Skeletal muscle satellite cell (primary cell): Measurements from ENCODE around the gene PARD3.
"Not testable (repeated sequence)": the region's sequence is repeated elsewhere in the genome, so short reads cannot be mapped to it uniquely, and the experiment has no call there.

ENCODE experiments used
- H3K27me3 ChIP-seq: 2 replicates; pipeline ENCODE4 v1.7.0; 2013; ENCODE audit warnings: low read length; ENCODE audit not compliant: control insufficient read depth, insufficient read depth
- H3K36me3 ChIP-seq: 2 replicates; pipeline ENCODE4 v1.7.0; 2013; ENCODE audit warnings: mild to moderate bottlenecking, control low read depth, low read length; ENCODE audit not compliant: insufficient read depth
- H3K4me1 ChIP-seq: 2 replicates; pipeline ENCODE4 v1.7.0; 2013; ENCODE audit warnings: low read length; ENCODE audit not compliant: control insufficient read depth, insufficient read depth
- H3K4me2 ChIP-seq: 2 replicates; pipeline ENCODE4 v1.7.0; 2013; ENCODE audit warnings: mild to moderate bottlenecking, low read length
- H3K4me3 ChIP-seq: 2 replicates; pipeline ENCODE4 v1.7.0; 2013; ENCODE audit warnings: low read length
- H3K9ac ChIP-seq: 2 replicates; pipeline ENCODE4 v1.7.0; 2013; ENCODE audit warnings: mild to moderate bottlenecking, low read depth, low read length, moderate library complexity
- H3K9me3 ChIP-seq: replicated peaks from 2 replicates; pipeline ENCODE4 v1.7.0; 2013; ENCODE audit warnings: mild to moderate bottlenecking, control low read depth, low read length

The PARD3 gene

DNA sequence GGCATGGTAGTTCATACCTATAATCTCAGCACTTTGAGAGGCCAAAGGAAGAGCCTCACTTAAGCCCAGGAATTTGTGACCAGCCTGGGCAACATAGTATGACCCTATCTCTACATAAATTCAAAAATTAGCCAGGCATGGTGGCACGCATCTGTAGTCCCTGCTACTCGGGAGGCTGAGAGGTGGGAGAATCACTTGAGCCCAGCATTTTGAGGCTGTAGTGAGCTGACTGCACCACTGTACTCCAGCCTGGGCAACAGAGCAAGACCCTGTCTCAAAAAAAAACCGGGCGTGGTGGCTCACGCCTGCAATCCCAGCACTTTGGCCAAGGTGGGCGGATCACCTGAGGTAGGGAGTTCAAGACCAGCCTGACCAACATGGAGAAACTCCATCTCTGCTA lies 19.8 kb downstream of the PARD3 start:
- no peaks in the 10 kb centered on the region for H3K36me3 ChIP-seq
- no peak overlapping the region for H3K9ac ChIP-seq
- no peak overlapping the region for H3K4me2 ChIP-seq
- H3K9me3 ChIP-seq: no peaks in the 10 kb centered on the region
- H3K4me3 ChIP-seq: no peak overlapping the region
- no peaks in the 10 kb centered on the region for H3K27me3 ChIP-seq
- H3K4me1 ChIP-seq: no peaks in the 10 kb centered on the region

DNA sequence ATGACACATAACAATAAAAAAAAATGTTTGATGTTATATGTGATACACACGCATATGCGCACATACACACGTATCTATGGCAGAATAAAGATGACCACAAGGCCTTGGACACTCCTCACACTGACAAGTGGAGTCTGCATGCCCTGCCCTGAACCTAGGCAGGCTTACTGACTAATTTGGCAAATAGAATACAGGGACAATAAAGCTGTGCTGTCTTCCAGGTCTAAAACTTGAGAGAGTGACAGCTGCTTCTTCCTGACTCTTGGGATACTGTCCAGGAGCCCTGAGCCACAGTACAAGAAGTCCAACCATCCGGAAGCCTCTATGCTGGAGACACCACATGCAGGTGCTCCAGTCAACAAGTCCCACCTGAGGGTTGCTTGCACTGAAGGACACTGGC lies 20.3 kb downstream of the PARD3 start:
- no peaks in the 10 kb centered on the region for H3K27me3 ChIP-seq
- H3K9ac ChIP-seq: no peak overlapping the region
- H3K4me2 ChIP-seq: no peak overlapping the region
- H3K9me3 ChIP-seq: no peaks in the 10 kb centered on the region
- H3K4me1 ChIP-seq: no peaks in the 10 kb centered on the region
- no peaks in the 10 kb centered on the region for H3K36me3 ChIP-seq
- no peak overlapping the region for H3K4me3 ChIP-seq

DNA sequence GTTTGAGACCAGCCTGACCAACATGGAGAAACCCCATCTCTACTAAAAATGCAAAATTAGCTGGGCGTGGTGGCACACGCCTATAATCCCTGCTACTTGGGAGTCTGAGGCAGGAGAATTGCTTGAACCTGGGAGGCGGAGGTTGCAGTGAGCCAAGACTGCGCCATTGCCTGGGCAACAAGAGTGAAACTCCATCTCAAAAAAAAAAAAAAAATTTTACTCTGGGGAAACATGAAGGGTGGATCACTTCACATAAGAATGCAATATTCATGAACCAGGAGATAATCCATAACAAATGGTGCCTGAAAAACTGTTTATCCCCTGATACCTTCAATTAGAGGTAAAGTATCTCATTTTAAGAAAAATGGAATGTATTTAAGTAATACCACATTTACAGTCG lies 21.5 kb downstream of the PARD3 start:
- not testable (repeated sequence) for H3K4me3 ChIP-seq, H3K27me3 ChIP-seq, H3K9me3 ChIP-seq, H3K4me1 ChIP-seq, H3K36me3 ChIP-seq, H3K9ac ChIP-seq, H3K4me2 ChIP-seq

DNA sequence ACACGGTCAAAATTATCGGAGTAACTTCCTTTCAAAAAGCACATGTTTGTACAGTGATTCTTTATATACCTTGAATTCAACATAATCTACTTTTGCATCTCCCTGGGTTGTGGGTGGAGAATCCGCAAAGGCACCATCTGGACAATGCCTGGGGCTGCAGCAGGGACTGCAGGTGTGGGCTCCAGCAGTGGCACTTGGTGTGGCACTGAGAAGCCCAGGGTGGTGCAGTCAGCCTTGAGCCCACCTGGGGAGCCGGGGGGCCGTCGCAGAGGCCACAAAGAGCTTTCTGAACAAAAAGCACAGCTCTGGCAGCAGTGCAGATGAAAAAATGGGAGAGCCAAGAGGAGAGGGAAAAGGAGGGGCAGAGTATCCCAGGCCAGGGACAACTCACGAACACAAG lies 22.2 kb downstream of the PARD3 start:
- no peaks in the 10 kb centered on the region for H3K4me1 ChIP-seq
- H3K36me3 ChIP-seq: no peaks in the 10 kb centered on the region
- H3K4me3 ChIP-seq: no peak overlapping the region
- no peaks in the 10 kb centered on the region for H3K27me3 ChIP-seq
- H3K4me2 ChIP-seq: no peak overlapping the region
- H3K9me3 ChIP-seq: no peaks in the 10 kb centered on the region
- H3K9ac ChIP-seq: no peak overlapping the region

DNA sequence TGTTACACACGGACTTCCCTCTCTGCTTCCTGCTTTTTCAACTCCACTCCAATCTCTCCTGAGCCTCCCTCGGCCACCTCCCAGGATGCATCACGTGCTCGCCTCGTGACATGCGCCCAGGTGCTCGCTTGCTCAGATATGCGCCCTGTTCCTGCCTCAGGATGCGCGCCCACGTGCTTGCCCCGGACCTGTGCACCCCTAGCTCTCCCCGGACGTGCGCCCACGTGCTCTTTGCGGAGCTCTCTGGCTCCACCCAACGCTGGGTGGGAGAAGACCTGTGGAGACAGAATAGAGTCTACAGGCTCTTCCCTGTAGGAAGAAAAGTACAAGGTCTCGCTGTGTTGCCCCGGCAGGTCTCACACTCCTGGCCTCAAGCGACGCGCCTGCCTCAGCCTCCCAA lies 23.1 kb downstream of the PARD3 start:
- Histone ChIP-seq H3K4me2 (no peak overlapping the region), H3K27me3 (no peaks in the 10 kb centered on the region), H3K9ac (no peak overlapping the region), H3K36me3 (no peaks in the 10 kb centered on the region), H3K4me1 (no peaks in the 10 kb centered on the region), H3K9me3 (no peaks in the 10 kb centered on the region), H3K4me3 (no peak overlapping the region)

DNA sequence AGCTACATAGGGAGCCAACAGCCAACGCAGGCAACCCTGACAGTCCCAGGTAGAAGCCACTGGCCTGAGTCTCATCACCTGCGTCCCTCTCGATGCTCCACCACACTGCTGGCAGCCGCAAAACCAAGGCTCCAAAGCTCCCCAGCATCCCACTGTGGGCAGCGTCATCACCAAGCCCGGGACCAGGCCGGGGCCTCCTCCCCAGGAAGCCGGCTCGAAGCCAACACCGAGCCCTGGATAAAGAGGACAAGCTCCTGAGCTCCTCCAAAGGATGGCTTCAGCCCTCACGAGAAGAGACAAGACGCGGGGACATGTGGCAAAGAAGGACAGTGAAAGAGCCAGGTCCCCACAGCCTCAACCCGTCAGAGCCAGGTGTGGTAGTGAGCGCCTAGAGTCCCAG lies 23.9 kb downstream of the PARD3 start:
- Histone ChIP-seq H3K9ac (no peak overlapping the region), H3K27me3 (no peaks in the 10 kb centered on the region), H3K9me3 (no peaks in the 10 kb centered on the region), H3K36me3 (no peaks in the 10 kb centered on the region), H3K4me2 (no peak overlapping the region), H3K4me1 (peaks cover 4% of the 10 kb centered on the region), H3K4me3 (no peak overlapping the region)

DNA sequence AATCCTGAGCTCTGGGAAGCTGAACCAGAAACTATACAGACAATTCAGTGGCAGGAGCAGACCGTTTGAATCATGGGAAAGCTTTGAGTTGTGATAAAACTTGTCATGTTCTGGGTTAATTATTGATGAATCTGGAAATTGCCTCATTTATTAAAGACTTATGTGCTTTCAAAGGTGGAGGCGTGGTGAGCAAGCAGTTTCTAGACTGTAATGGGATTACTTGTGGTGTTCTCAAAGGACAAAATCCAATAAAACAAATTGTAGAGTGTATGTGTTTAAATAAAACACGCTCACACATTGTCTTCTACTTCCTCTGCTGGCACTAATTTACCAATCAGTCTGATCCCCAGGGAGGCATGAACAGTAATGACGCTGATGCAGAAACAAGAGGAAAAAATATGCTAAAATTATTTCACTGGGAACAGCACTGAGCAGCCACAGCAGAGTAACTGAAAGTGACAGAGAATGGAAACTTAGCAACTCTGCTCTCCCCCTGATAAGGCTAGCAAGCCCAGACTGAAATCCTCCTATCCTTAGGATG lies 25.1 kb downstream of the PARD3 start:
- no peaks in the 10 kb centered on the region for H3K27me3 ChIP-seq
- peaks cover 9% of the 10 kb centered on the region for H3K4me1 ChIP-seq
- H3K4me2 ChIP-seq: no peak overlapping the region
- no peaks in the 10 kb centered on the region for H3K36me3 ChIP-seq
- no peak overlapping the region for H3K4me3 ChIP-seq
- H3K9me3 ChIP-seq: no peaks in the 10 kb centered on the region
- H3K9ac ChIP-seq: no peak overlapping the region

DNA sequence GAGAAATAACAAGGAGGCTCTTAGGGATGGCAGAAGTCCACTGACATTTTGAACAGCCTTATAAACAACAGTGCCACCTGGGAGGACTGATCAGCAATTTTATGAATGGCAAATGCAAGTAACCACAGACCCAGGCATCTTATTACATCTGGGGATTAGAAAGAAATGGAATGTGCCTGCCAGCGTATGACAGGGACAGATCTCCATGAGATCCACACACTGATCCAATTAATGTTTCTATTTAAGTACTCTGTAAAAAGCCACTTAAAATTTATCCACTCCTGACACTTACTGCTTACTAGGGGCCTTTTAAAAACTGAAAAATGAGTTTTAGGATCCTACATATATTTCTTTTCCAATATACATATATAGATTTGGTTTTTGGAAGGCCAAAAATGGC lies 28.6 kb downstream of the PARD3 start:
- Histone ChIP-seq H3K36me3 (no peaks in the 10 kb centered on the region), H3K4me3 (no peak overlapping the region), H3K27me3 (no peaks in the 10 kb centered on the region), H3K9me3 (no peaks in the 10 kb centered on the region), H3K9ac (no peak overlapping the region), H3K4me1 (peaks cover 14% of the 10 kb centered on the region), H3K4me2 (no peak overlapping the region)

DNA sequence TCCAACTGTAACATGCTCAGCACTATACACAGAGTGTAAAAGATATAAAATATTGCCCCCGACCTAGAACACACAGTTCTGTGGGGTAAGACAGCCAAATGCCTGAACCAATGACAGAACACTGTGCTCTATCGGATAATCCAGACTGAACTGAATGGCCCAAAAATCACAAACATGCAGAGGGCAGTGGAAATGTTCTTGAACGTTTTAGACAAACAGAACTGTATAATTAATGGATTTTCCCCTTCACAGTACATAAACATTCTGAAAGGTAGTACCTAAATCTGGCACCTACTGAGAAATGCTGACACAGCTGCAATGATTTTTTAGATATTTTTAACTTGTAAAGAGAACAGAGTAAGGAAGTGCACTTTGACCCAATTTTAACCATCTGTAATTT lies 33.4 kb downstream of the PARD3 start:
- Histone ChIP-seq H3K4me3 (no peak overlapping the region), H3K9ac (no peak overlapping the region), H3K36me3 (no peaks in the 10 kb centered on the region), H3K4me2 (no peak overlapping the region), H3K27me3 (no peaks in the 10 kb centered on the region), H3K4me1 (peaks cover 36% of the 10 kb centered on the region), H3K9me3 (no peaks in the 10 kb centered on the region)

DNA sequence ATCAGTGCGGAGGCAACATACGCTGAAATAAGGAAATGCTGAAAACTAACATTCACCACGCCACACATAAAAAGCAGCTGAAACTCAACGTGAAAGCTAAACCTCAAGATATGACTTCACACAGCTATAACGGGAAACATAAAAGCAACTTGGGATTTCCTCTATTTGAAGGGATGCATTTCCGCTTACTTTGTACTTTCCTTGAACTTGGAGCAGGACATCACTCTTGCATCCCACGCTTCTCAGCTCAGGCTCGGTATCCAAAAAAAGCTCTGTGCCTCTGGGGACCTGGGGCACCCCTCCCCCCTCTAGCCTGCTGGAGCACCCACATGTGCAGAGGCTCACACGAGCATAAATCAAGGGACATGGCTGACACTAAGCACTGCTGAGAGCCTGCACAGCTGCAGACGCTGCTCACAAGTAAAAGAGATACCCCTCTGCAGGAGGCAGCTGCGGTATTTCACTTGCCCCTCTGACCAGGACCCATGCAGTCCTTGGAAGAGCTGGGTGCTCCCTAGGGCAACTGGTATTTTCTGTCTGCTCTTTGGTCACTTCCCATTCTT lies 34.2 kb downstream of the PARD3 start:
- Histone ChIP-seq H3K27me3 (no peaks in the 10 kb centered on the region), H3K9me3 (no peaks in the 10 kb centered on the region), H3K4me2 (peak overlapping the region; percentile 73), H3K9ac (peak overlapping the region; percentile 25), H3K4me3 (peak overlapping the region; percentile 40), H3K4me1 (peaks cover 28% of the 10 kb centered on the region), H3K36me3 (no peaks in the 10 kb centered on the region)

DNA sequence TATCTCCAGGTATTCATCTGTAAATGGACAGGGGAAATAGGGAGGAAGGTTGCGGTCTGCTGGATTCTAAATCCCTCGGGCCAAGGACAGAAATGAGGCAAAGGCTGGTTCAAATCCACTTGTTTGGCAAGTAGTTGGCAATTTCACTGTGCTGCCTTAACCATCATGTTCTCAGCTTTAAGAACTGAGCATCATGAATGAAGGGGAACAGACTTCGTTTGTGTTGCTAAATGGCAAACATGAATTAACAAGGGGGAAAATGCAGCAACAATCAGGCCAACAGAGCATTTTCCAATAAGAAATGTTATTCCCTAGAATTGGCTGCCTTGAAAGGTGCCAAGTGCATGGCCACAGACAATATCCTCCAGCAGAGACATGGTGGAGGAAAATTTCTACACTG lies 36.9 kb downstream of the PARD3 start:
- Histone ChIP-seq H3K27me3 (no peaks in the 10 kb centered on the region), H3K36me3 (no peaks in the 10 kb centered on the region), H3K9me3 (no peaks in the 10 kb centered on the region), H3K9ac (no peak overlapping the region), H3K4me2 (no peak overlapping the region), H3K4me3 (no peak overlapping the region), H3K4me1 (peaks cover 27% of the 10 kb centered on the region)

DNA sequence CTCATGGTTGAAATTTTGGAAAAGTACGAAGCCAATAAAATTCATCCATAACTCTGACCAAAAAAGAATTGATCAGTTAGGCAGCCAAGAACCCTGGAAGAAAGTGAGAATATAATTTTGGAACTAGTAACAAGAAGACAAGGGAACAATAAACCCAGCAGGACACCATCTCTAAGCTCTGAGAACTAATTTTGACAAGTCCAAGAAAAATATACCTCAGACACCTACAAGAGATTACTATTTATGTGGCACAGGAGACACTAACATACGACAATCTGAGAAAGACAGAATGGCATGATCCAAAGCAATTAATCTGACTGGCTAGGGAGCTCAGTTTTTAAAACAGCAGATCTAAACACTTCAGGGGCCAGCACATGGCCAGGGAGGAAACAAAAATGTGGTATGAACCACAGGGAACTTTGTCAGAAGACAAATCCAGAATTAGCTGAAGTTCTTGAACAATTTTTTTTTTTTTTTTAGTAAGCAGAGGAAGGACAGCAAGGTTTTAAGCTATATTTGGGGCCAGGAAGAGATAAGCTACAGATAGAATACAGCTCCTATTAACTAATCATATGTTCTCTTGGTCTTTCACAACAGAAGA lies 38.9 kb downstream of the PARD3 start:
- Histone ChIP-seq H3K4me1 (peaks cover 19% of the 10 kb centered on the region), H3K9ac (no peak overlapping the region), H3K36me3 (no peaks in the 10 kb centered on the region), H3K4me3 (no peak overlapping the region), H3K9me3 (no peaks in the 10 kb centered on the region), H3K4me2 (no peak overlapping the region), H3K27me3 (no peaks in the 10 kb centered on the region)
